Occipital lobe (tissue), 2 donors: ENCODE results near the gene TESPA1. TPM values are rescaled to one million over a fixed set of nuclear protein-coding genes. Genes with fewer than 3 reads are reported as not detected.
"Not testable (repeated sequence)": the region's sequence is repeated elsewhere in the genome, so short reads cannot be mapped to it uniquely, and the experiment has no call there.

Source experiments
- DNase-seq: peaks from one replicate; lab custom pipeline; 2025; lab: John Stamatoyannopoulos, UW
- total RNA-seq: library from RNA; depleted of rRNA; stranded (reverse); fragments of >200 nt; gene quantifications from one replicate; pipeline ENCODE4 v1.2.3, GENCODE V29; 2014

TESPA1 gene
- total RNA-seq, 1 donor from 2014 or later, result not detected

GRCh38 chr12:54949073-54949711, 35.4 kb downstream of the TESPA1 start:
- no peak for DNase-seq

GRCh38 chr12:54948171-54948570, 36.4 kb downstream of the TESPA1 start:
- DNase-seq, result no peak

- no peak for DNase-seq
Measured at GRCh38 chr12:54945082-54945481, 39.5 kb downstream of the TESPA1 start.

- not testable (repeated sequence) for DNase-seq
Measured at GRCh38 chr12:54943292-54943691, 41.3 kb downstream of the TESPA1 start.

GRCh38 chr12:54941659-54942058, 42.9 kb downstream of the TESPA1 start:
- DNase-seq, result no peak

GRCh38 chr12:54940727-54941315, 43.7 kb downstream of the TESPA1 start:
- no peak for DNase-seq

GRCh38 chr12:54937929-54938328, 46.6 kb downstream of the TESPA1 start:
- no peak for DNase-seq

GRCh38 chr12:54937376-54937775, 47.2 kb downstream of the TESPA1 start:
- no peak for DNase-seq

GRCh38 chr12:54936736-54937135, 47.8 kb downstream of the TESPA1 start:
- no peak for DNase-seq

GRCh38 chr12:54935235-54935951, 49.2 kb downstream of the TESPA1 start:
- no peak for DNase-seq

- no peak for DNase-seq
Measured at GRCh38 chr12:54934419-54934818, 50.1 kb downstream of the TESPA1 start.

- DNase-seq, result no peak
Measured at GRCh38 chr12:54933376-54933775, 51.2 kb downstream of the TESPA1 start.

GRCh38 chr12:54932691-54933090, 51.9 kb downstream of the TESPA1 start:
- no peak for DNase-seq

- DNase-seq, result no peak
Measured at GRCh38 chr12:54932038-54932437, 52.5 kb downstream of the TESPA1 start.

GRCh38 chr12:54929998-54930397, 54.6 kb downstream of the TESPA1 start:
- no peak for DNase-seq

GRCh38 chr12:54926246-54926645, 58.3 kb downstream of the TESPA1 start:
- DNase-seq, result no peak

- no peak for DNase-seq
Measured at GRCh38 chr12:54924972-54925707, 59.4 kb downstream of the TESPA1 start.

GRCh38 chr12:54917001-54917488, 67.5 kb downstream of the TESPA1 start:
- DNase-seq, result no peak
